OCI-LY7 (cell line): Measurements from ENCODE around the gene CRIP2. TPM values are rescaled to one million over a fixed set of nuclear protein-coding genes. Genes with fewer than 3 reads are reported as not detected.

Experiments used
- BruUV-seq: library from RNA; stranded (reverse); fragments of 400-500 nt; replicated peaks from 2 replicates; lab custom pipeline; 2021; lab: Mats Ljungman, UMichigan
- CTCF ChIA-PET: fragments of 300-600 bp; sonication (Branson Sonifier 250); formaldehyde crosslinking; loops from one replicate; lab custom pipeline; 2022; ENCODE audit warnings: antibody characterized with exemption; ENCODE audit not compliant: unreplicated experiment; lab: Charles Lee
- POLR2A ChIA-PET: fragments of 300-600 bp; sonication (Branson Sonifier 250); formaldehyde crosslinking; loops from one replicate; lab custom pipeline; 2022; ENCODE audit warnings: antibody characterized with exemption; lab: Charles Lee
- DNase-seq: peaks from one replicate; pipeline ENCODE4 v3.0.0-alpha.2; 2015; ENCODE audit warnings: low spot score
- H2AFZ ChIP-seq: fragments of 200-600 bp; sonication (generic), shearing (Covaris generic); 2 replicates; pipeline ENCODE4 v1.6.1; 2014; ENCODE audit warnings: mild to moderate bottlenecking, antibody characterized with exemption, low read length, moderate library complexity
- H3K27ac ChIP-seq: fragments of 200-600 bp; sonication (generic); 2 replicates; pipeline ENCODE4 v1.5.1; 2014; ENCODE audit warnings: mixed run types, low read depth, mild to moderate bottlenecking, moderate library complexity, low read length, inconsistent platforms; ENCODE audit not compliant: poor library complexity, severe bottlenecking
- H3K36me3 ChIP-seq: fragments of 200-600 bp; sonication (generic); 2 replicates; pipeline ENCODE4 v1.6.1; 2014; ENCODE audit warnings: mild to moderate bottlenecking, antibody characterized with exemption, low read length, moderate library complexity, mixed read lengths; ENCODE audit not compliant: insufficient read depth
- H3K4me1 ChIP-seq: fragments of 200-600 bp; sonication (generic); 2 replicates; pipeline ENCODE4 v1.5.1; 2014; ENCODE audit warnings: mild to moderate bottlenecking, low read length; ENCODE audit not compliant: insufficient read depth, poor library complexity, severe bottlenecking
- H3K4me2 ChIP-seq: fragments of 200-600 bp; sonication (generic); 2 replicates; pipeline ENCODE4 v1.6.1; 2014; ENCODE audit warnings: mild to moderate bottlenecking, low read length
- H3K4me3 ChIP-seq: fragments of 200-600 bp; sonication (generic); 2 replicates; pipeline ENCODE4 v1.5.1; 2014; ENCODE audit warnings: mild to moderate bottlenecking, low read depth, low read length; ENCODE audit not compliant: poor library complexity, severe bottlenecking
- H3K79me2 ChIP-seq: fragments of 200-600 bp; sonication (generic); 2 replicates; pipeline ENCODE4 v1.6.1; 2016; ENCODE audit warnings: low read depth, mild to moderate bottlenecking, low read length, moderate library complexity, mixed read lengths; ENCODE audit not compliant: insufficient read depth
- H3K9me2 ChIP-seq: fragments of 200-600 bp; sonication (generic); 2 replicates; pipeline ENCODE4 v1.6.1; 2016; ENCODE audit warnings: mild to moderate bottlenecking, low read length, mixed read lengths; ENCODE audit not compliant: insufficient read depth
- H3K9me3 ChIP-seq: fragments of 200-600 bp; sonication (generic); 2 replicates; pipeline ENCODE4 v1.6.1; 2014; ENCODE audit warnings: mild to moderate bottlenecking, mixed run types, low read length, mixed read lengths
- H4K20me1 ChIP-seq: fragments of 200-600 bp; sonication (generic); 2 replicates; pipeline ENCODE4 v1.6.1; 2014; ENCODE audit warnings: mild to moderate bottlenecking, antibody characterized with exemption, low read length, moderate library complexity, mixed read lengths; ENCODE audit not compliant: insufficient read depth
- CTCF ChIP-seq: fragments of 200-600 bp; sonication (generic); conservative IDR thresholded peaks from 2 replicates; pipeline ENCODE4 v1.5.1; 2014; ENCODE audit warnings: mild to moderate bottlenecking, antibody characterized with exemption, low read length, moderate library complexity, mixed read lengths
- EZH2phosphoT487 ChIP-seq: fragments of 200-600 bp; sonication (generic); IDR thresholded peaks from 2 replicates; pipeline ENCODE4 v1.6.1; 2018; ENCODE audit warnings: low read depth, borderline replicate concordance, mild to moderate bottlenecking, mixed run types, antibody characterized with exemption, low read length, moderate library complexity, mixed read lengths
- intact Hi-C: fragments of 100-400 bp; cut with micrococcal nuclease; formaldehyde crosslinking; loops from one replicate; pipeline ENCODE4 v1.10.0; 2022; ENCODE audit not compliant: unreplicated experiment
- total RNA-seq, 2 experiments: library from RNA; depleted of rRNA in 1 of 2; stranded (reverse); fragments of >200 nt in 1 of 2; shearing (Covaris generic) in 1 of 2; gene quantifications; 2 replicates each; pipeline ENCODE4 v1.2.3, GENCODE V29; 2014 to 2022

The CRIP2 gene
- total RNA-seq, 2 experiments from 2014 or later = not detected

GRCh38 chr14:105501504-105502291 is 27.1 kb downstream of the CRIP2 start:
- H3K9me3 ChIP-seq = no peaks in the 10 kb centered on the region
- H3K4me1 ChIP-seq = no peaks in the 10 kb centered on the region
- H3K4me3 ChIP-seq = no peak overlapping the region
- ChIA-PET POLR2A (no interaction called here), CTCF (no interaction called here)
- H3K27ac ChIP-seq = no peak overlapping the region
- H3K36me3 ChIP-seq = peaks cover 12% of the 10 kb centered on the region
- H2AFZ ChIP-seq = no peak overlapping the region
- intact Hi-C loops = no loop called here
- no peak for DNase-seq
- H3K4me2 ChIP-seq = no peak overlapping the region
- no peak for TF ChIP-seq CTCF
- TF ChIP-seq EZH2phosphoT487 = no peak
- no TSS peak for BruUV-seq
- H3K79me2 ChIP-seq = no peaks in the 10 kb centered on the region
- H3K9me2 ChIP-seq = no peaks in the 10 kb centered on the region
- H4K20me1 ChIP-seq = no peaks in the 10 kb centered on the region

GRCh38 chr14:105502446-105503295 is 28.1 kb downstream of the CRIP2 start:
- no peak for TF ChIP-seq CTCF
- no peak for DNase-seq
- ChIA-PET POLR2A (no interaction called here), CTCF (no interaction called here)
- no peaks in the 10 kb centered on the region for H3K9me2 ChIP-seq
- H3K4me1 ChIP-seq = no peaks in the 10 kb centered on the region
- H3K27ac ChIP-seq = no peak overlapping the region
- BruUV-seq = no TSS peak
- no peak overlapping the region for H3K4me3 ChIP-seq
- no peaks in the 10 kb centered on the region for H4K20me1 ChIP-seq
- no peaks in the 10 kb centered on the region for H3K79me2 ChIP-seq
- no peak overlapping the region for H3K4me2 ChIP-seq
- intact Hi-C loops = no loop called here
- peaks cover 12% of the 10 kb centered on the region for H3K36me3 ChIP-seq
- H3K9me3 ChIP-seq = no peaks in the 10 kb centered on the region
- no peak overlapping the region for H2AFZ ChIP-seq
